ENCODE results near the gene TUBA3C.

DNA sequence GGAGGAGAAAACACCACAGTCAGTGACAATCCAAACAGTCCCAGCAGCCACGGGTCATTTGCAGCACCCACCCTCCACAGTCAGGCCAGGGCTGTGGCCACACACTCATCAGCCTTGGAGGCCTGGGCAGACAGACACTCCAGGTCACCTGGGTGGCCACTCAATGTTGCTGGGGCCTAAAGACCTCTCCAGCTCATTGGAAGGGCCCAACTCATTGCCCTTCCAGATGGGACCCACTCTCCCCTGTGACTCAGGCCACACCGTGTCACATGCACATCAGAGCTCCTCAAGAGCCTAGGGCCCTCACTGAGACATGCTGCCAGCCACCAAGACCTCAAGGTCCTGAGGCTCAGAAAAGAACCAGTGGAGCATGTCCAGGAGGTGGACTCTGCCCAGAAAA is 22.4 kb downstream of the TUBA3C start:
- TF ChIP-seq, protein P1, sequence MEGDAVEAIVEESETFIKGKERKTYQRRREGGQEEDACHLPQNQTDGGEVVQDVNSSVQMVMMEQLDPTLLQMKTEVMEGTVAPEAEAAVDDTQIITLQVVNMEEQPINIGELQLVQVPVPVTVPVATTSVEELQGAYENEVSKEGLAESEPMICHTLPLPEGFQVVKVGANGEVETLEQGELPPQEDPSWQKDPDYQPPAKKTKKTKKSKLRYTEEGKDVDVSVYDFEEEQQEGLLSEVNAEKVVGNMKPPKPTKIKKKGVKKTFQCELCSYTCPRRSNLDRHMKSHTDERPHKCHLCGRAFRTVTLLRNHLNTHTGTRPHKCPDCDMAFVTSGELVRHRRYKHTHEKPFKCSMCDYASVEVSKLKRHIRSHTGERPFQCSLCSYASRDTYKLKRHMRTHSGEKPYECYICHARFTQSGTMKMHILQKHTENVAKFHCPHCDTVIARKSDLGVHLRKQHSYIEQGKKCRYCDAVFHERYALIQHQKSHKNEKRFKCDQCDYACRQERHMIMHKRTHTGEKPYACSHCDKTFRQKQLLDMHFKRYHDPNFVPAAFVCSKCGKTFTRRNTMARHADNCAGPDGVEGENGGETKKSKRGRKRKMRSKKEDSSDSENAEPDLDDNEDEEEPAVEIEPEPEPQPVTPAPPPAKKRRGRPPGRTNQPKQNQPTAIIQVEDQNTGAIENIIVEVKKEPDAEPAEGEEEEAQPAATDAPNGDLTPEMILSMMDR (IDR thresholded peaks at IDR 0.05), result no peak
- no peak for TF ChIP-seq POLR2A (IDR thresholded peaks at IDR 0.05)
